Astrocyte of the spinal cord (primary cell): ENCODE data around the gene NPHP1.
A peak's percentile ranks its signal among the peaks of the same experiment; 100 is the strongest.
"Not testable (repeated sequence)": the region's sequence is repeated elsewhere in the genome, so short reads cannot be mapped to it uniquely, and the experiment has no call there.

Experiments
- DNase-seq: peaks from one replicate; pipeline ENCODE4 v3.0.0; 2011; ENCODE audit warnings: low read depth, low spot score
- H3K4me3 ChIP-seq: 2 replicates; pipeline ENCODE4 v1.5.1; 2011; ENCODE audit warnings: low read depth, mild to moderate bottlenecking, low read length, moderate library complexity
- CTCF ChIP-seq: IDR thresholded peaks from 2 replicates; pipeline ENCODE4 v1.5.1; 2012; ENCODE audit warnings: low read depth, mild to moderate bottlenecking, low read length, inconsistent platforms
- in situ Hi-C: cut with HindIII; loops from 2 replicates; pipeline ENCODE4 v1.10.0; 2017; ENCODE audit warnings: low sequenced_read_pairs

Gene NPHP1

GRCh38 chr2:110219496-110220189, 14.8 kb upstream of the NPHP1 start:
- no peak for TF ChIP-seq CTCF
- DNase-seq = peak; percentile 76
- in situ Hi-C loops = no loop called here
- H3K4me3 ChIP-seq = no peak overlapping the region

GRCh38 chr2:110218889-110219288, 14.1 kb upstream of the NPHP1 start:
- in situ Hi-C loops, DNase-seq, H3K4me3 ChIP-seq: not testable (repeated sequence)

- in situ Hi-C loops = no loop called here
- DNase-seq = no peak
- H3K4me3 ChIP-seq = no peak overlapping the region
- no peak for TF ChIP-seq CTCF
Observed at GRCh38 chr2:110216803-110217202, 12.0 kb upstream of the NPHP1 start.

- in situ Hi-C loops = no loop called here
- no peak for DNase-seq
- H3K4me3 ChIP-seq = no peak overlapping the region
- no peak for TF ChIP-seq CTCF
Observed at GRCh38 chr2:110216199-110216598, 11.4 kb upstream of the NPHP1 start.

- in situ Hi-C loops = no loop called here
- DNase-seq = no peak
- H3K4me3 ChIP-seq = no peak overlapping the region
- no peak for TF ChIP-seq CTCF
Observed at GRCh38 chr2:110215566-110216158, 10.8 kb upstream of the NPHP1 start.

- in situ Hi-C loops = no loop called here
- no peak for DNase-seq
- TF ChIP-seq CTCF = no peak
Observed at GRCh38 chr2:110215091-110215490, 10.3 kb upstream of the NPHP1 start.

GRCh38 chr2:110213522-110213921, 8.7 kb upstream of the NPHP1 start:
- DNase-seq, in situ Hi-C loops, H3K4me3 ChIP-seq: not testable (repeated sequence)

More at GRCh38 chr2:110215091-110215490, 10.3 kb upstream of the NPHP1 start:
- no peak overlapping the region for H3K4me3 ChIP-seq
